ENCODE measurements around the gene LCE3A.
"Not testable (repeated sequence)": the region's sequence is repeated elsewhere in the genome, so short reads cannot be mapped to it uniquely, and the experiment has no call there.

LCE3A gene

DNA sequence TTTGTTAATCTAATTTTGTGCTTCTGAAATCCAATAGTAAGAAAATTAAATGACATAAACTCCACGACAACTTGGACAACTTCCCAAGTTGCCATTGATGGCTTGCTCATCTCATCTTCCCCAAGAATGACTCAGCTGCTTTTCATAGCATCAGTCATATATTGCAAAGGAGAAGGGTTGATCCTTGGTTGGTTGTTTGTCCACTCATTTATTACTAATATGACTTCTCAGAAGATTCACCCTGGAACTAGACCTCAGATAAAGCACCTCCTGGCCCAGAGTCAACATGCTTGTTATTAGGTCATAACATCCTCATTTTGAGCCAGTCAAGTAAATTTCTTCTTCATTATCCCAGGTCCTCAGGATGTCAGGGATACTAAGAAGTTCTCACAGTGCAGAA lies 40.3 kb downstream of the LCE3A start:
- no peaks in the 10 kb centered on the region for H3K36me3 ChIP-seq (ENCODE audit: low read length)
- H4K20me1 ChIP-seq (ENCODE audit: low read depth, low read length) = no peaks in the 10 kb centered on the region
- no peaks in the 10 kb centered on the region for H3F3A ChIP-seq (ENCODE audit: insufficient read depth)
- H3K79me2 ChIP-seq (ENCODE audit: insufficient read depth, low read length) = no peaks in the 10 kb centered on the region
- H3K9me3 ChIP-seq (ENCODE audit: insufficient read depth, low read length) = no peaks in the 10 kb centered on the region
- no peak overlapping the region for H2AFZ ChIP-seq (ENCODE audit: low read depth, low read length, severe bottlenecking)
- no peak overlapping the region for H3K4me2 ChIP-seq (ENCODE audit: low read depth, low read length, poor library complexity, severe bottlenecking)
- H3K9ac ChIP-seq (ENCODE audit: low read length) = no peak overlapping the region
- no peak for TF ChIP-seq EZH2phosphoT487 (conservative IDR thresholded peaks at IDR 0.05; ENCODE audit: low read length)
- TF ChIP-seq, protein P1, sequence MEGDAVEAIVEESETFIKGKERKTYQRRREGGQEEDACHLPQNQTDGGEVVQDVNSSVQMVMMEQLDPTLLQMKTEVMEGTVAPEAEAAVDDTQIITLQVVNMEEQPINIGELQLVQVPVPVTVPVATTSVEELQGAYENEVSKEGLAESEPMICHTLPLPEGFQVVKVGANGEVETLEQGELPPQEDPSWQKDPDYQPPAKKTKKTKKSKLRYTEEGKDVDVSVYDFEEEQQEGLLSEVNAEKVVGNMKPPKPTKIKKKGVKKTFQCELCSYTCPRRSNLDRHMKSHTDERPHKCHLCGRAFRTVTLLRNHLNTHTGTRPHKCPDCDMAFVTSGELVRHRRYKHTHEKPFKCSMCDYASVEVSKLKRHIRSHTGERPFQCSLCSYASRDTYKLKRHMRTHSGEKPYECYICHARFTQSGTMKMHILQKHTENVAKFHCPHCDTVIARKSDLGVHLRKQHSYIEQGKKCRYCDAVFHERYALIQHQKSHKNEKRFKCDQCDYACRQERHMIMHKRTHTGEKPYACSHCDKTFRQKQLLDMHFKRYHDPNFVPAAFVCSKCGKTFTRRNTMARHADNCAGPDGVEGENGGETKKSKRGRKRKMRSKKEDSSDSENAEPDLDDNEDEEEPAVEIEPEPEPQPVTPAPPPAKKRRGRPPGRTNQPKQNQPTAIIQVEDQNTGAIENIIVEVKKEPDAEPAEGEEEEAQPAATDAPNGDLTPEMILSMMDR (IDR thresholded peaks at IDR 0.05; ENCODE audit: insufficient read depth, low read length, poor library complexity, severe bottlenecking) = no peak
- no peak overlapping the region for H3K4me3 ChIP-seq (ENCODE audit: insufficient read depth, low read length, poor library complexity, severe bottlenecking)
- H3K27ac ChIP-seq (ENCODE audit: low read depth, low read length) = no peak overlapping the region
- no peaks in the 10 kb centered on the region for H3K27me3 ChIP-seq (ENCODE audit: low read length)
- no peaks in the 10 kb centered on the region for H3K9me2 ChIP-seq (replicated peaks; ENCODE audit: insufficient read depth, low read length)

DNA sequence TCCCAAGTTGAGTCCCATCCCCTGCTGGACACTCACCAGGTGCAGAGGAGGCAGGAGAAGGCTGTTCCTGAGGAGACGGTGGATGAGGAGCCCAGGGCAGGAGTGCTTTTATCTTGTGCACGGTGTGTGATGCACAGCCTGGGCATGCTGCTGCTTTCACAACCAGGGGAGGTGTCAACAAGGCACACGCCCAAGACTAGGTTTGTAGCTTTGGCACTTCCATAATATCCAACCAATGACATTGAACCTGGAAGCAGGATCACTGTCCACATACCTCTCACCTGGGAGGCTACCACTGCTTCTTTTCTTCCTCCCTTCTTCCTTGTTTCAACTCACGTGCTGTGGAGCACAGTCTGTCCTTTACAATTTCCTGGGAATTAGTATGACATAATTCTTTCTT lies 42.5 kb downstream of the LCE3A start, which contains the start of gene LCE3D:
LCE3D (minus strand) TSS at position 84 of the 400 bp plus-strand sequence. CDS start 580 bp downstream, outside the sequence.
- Histone ChIP-seq H3K9ac (ENCODE audit: low read length) (no peak within 1 kb of the TSS), H3K4me3 (ENCODE audit: insufficient read depth, low read length, poor library complexity, severe bottlenecking) (no peak within 1 kb of the TSS), H2AFZ (ENCODE audit: low read depth, low read length, severe bottlenecking) (no peak within 1 kb of the TSS), H3K79me2 (ENCODE audit: insufficient read depth, low read length) (no peaks in the 10 kb centered on the region), H3K27ac (ENCODE audit: low read depth, low read length) (no peak within 1 kb of the TSS), H4K20me1 (ENCODE audit: low read depth, low read length) (no peaks in the 10 kb centered on the region), H3K9me3 (ENCODE audit: insufficient read depth, low read length) (no peaks in the 10 kb centered on the region), H3K27me3 (ENCODE audit: low read length) (no peaks in the 10 kb centered on the region; the same call in 1 of the 2 replicates), H3F3A (ENCODE audit: insufficient read depth) (no peaks in the 10 kb centered on the region), H3K36me3 (ENCODE audit: low read length) (no peaks in the 10 kb centered on the region), H3K4me2 (ENCODE audit: low read depth, low read length, poor library complexity, severe bottlenecking) (no peak within 1 kb of the TSS), H3K9me2 (replicated peaks; ENCODE audit: insufficient read depth, low read length) (no peaks in the 10 kb centered on the region)
- no peak for TF ChIP-seq EZH2phosphoT487 (conservative IDR thresholded peaks at IDR 0.05; ENCODE audit: low read length)
- TF ChIP-seq, protein P1 (IDR thresholded peaks at IDR 0.05; ENCODE audit: insufficient read depth, low read length, poor library complexity, severe bottlenecking) = no peak

DNA sequence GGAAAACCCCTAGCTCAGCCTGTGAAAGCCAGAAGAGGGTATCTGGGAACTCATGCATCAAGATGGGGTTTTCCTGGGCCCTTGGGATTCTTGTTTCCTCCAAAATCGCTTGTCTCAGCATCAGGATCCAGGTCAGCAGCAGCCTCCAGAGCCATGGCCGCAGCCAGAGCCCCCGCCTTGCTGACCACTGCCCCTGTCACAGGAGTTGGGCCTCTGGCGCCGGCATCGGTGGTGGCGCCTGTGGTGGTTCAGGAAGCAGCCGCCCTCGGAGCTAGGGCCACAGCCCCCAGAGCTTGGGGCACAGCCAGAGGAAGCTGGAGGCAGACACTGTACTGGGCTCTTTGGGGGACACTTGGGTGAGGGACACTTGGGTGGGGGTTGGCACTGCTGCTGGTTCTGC lies 43.4 kb downstream of the LCE3A start:
- H3K27ac ChIP-seq (ENCODE audit: low read depth, low read length); H3K4me2 ChIP-seq (ENCODE audit: low read depth, low read length, poor library complexity, severe bottlenecking); H3K27me3 ChIP-seq (ENCODE audit: low read length); H3F3A ChIP-seq (ENCODE audit: insufficient read depth); H3K9me3 ChIP-seq (ENCODE audit: insufficient read depth, low read length); H3K4me3 ChIP-seq (ENCODE audit: insufficient read depth, low read length, poor library complexity, severe bottlenecking); H3K36me3 ChIP-seq (ENCODE audit: low read length); H3K9me2 ChIP-seq (replicated peaks; ENCODE audit: insufficient read depth, low read length); H3K9ac ChIP-seq (ENCODE audit: low read length); H4K20me1 ChIP-seq (ENCODE audit: low read depth, low read length); H2AFZ ChIP-seq (ENCODE audit: low read depth, low read length, severe bottlenecking); H3K79me2 ChIP-seq (ENCODE audit: insufficient read depth, low read length): not testable (repeated sequence)

DNA sequence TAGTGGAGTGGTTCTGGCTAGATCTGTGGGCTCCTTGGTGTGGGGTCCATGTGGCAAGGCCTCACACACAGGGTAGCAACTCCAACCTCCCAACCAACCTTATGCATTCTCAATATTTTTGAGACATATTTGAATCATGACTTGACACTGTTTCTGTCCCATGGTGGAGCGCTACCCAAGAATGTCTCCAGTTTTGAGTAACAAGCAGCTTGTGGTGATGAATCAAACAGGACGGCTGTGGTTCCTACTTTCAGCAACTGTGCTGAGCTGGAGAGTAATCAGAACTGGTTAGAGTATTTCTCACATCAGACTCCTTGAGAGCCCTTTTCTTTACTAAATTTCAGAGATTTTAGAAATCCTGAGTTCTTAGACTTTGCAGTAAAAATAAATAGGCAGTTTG lies 45.7 kb downstream of the LCE3A start:
- Histone ChIP-seq H3K9me2 (replicated peaks; ENCODE audit: insufficient read depth, low read length) (no peaks in the 10 kb centered on the region), H3K27ac (ENCODE audit: low read depth, low read length) (no peak overlapping the region), H3K4me2 (ENCODE audit: low read depth, low read length, poor library complexity, severe bottlenecking) (no peak overlapping the region), H3K27me3 (ENCODE audit: low read length) (no peaks in the 10 kb centered on the region; the same call in 1 of the 2 replicates), H2AFZ (ENCODE audit: low read depth, low read length, severe bottlenecking) (no peak overlapping the region), H4K20me1 (ENCODE audit: low read depth, low read length) (no peaks in the 10 kb centered on the region), H3K36me3 (ENCODE audit: low read length) (no peaks in the 10 kb centered on the region), H3F3A (ENCODE audit: insufficient read depth) (no peaks in the 10 kb centered on the region), H3K9ac (ENCODE audit: low read length) (no peak overlapping the region), H3K79me2 (ENCODE audit: insufficient read depth, low read length) (no peaks in the 10 kb centered on the region), H3K9me3 (ENCODE audit: insufficient read depth, low read length) (no peaks in the 10 kb centered on the region), H3K4me3 (ENCODE audit: insufficient read depth, low read length, poor library complexity, severe bottlenecking) (no peak overlapping the region)
- TF ChIP-seq, protein P1 (IDR thresholded peaks at IDR 0.05; ENCODE audit: insufficient read depth, low read length, poor library complexity, severe bottlenecking) = no peak
- no peak for TF ChIP-seq EZH2phosphoT487 (conservative IDR thresholded peaks at IDR 0.05; ENCODE audit: low read length)

All from SU-DHL-6 (cell line).